DMS 273 (cell line): Measurements from ENCODE around the gene SAXO1.
"Not testable (repeated sequence)": the region's sequence is repeated elsewhere in the genome, so short reads cannot be mapped to it uniquely, and the experiment has no call there.

ENCODE experiments used
- DNase-seq: peaks from one replicate; lab custom pipeline; 2025; ENCODE audit not compliant: unreplicated experiment; lab: John Stamatoyannopoulos, UW

SAXO1 gene

GRCh38 chr9:18999173-18999785, 33.7 kb downstream of the SAXO1 start:
- DNase-seq = no peak

- no peak for DNase-seq
Measured at GRCh38 chr9:18997151-18997550, 35.9 kb downstream of the SAXO1 start.

- no peak for DNase-seq
Measured at GRCh38 chr9:18996211-18996610, 36.8 kb downstream of the SAXO1 start.

- no peak for DNase-seq
Measured at GRCh38 chr9:18994263-18994916, 38.6 kb downstream of the SAXO1 start.

GRCh38 chr9:18991197-18991596, 41.8 kb downstream of the SAXO1 start:
- DNase-seq = not testable (repeated sequence)

GRCh38 chr9:18990494-18990893, 42.5 kb downstream of the SAXO1 start:
- DNase-seq = no peak

GRCh38 chr9:18989865-18990264, 43.1 kb downstream of the SAXO1 start:
- no peak for DNase-seq

- DNase-seq = no peak
Measured at GRCh38 chr9:18989097-18989496, 43.9 kb downstream of the SAXO1 start.

GRCh38 chr9:18988003-18988402, 45.0 kb downstream of the SAXO1 start:
- DNase-seq = no peak

GRCh38 chr9:18985996-18986395, 47.0 kb downstream of the SAXO1 start:
- no peak for DNase-seq

- DNase-seq = no peak
Measured at GRCh38 chr9:18985464-18985951, 47.5 kb downstream of the SAXO1 start.

- DNase-seq = no peak
Measured at GRCh38 chr9:18982262-18982620, 50.8 kb downstream of the SAXO1 start.

GRCh38 chr9:18981476-18982261, 51.3 kb downstream of the SAXO1 start:
- no peak for DNase-seq

GRCh38 chr9:18980189-18980588, 52.8 kb downstream of the SAXO1 start:
- DNase-seq = no peak

GRCh38 chr9:18979367-18979766, 53.6 kb downstream of the SAXO1 start:
- DNase-seq = no peak

GRCh38 chr9:18978188-18978587, 54.8 kb downstream of the SAXO1 start:
- no peak for DNase-seq

- DNase-seq = no peak
Measured at GRCh38 chr9:18976709-18977531, 56.1 kb downstream of the SAXO1 start.

GRCh38 chr9:18976221-18976708, 56.7 kb downstream of the SAXO1 start:
- no peak for DNase-seq

GRCh38 chr9:18973348-18973747, 59.7 kb downstream of the SAXO1 start:
- DNase-seq = no peak

GRCh38 chr9:18972675-18973074, 60.3 kb downstream of the SAXO1 start:
- DNase-seq = no peak

- no peak for DNase-seq
Measured at GRCh38 chr9:18971909-18972308, 61.1 kb downstream of the SAXO1 start.
